ENCODE measurements around the gene EVC2.

EVC2 gene

GRCh38 chr4:5751666-5752375 is 43.5 kb upstream of the EVC2 start:
- no peak overlapping the region for H3K4me3 ChIP-seq (ENCODE audit: low read length in 2 of 2)
- no peak overlapping the region for H2BK12ac ChIP-seq (ENCODE audit: low read length)
- H3K14ac ChIP-seq (ENCODE audit: low read length) = peak overlapping the region; percentile 42
- H3K18ac ChIP-seq (ENCODE audit: low read length) = peak overlapping the region; percentile 79
- no peak overlapping the region for H3K4ac ChIP-seq (ENCODE audit: low read length)
- no peak overlapping the region for H3K4me2 ChIP-seq (ENCODE audit: insufficient read depth, low read length, poor library complexity, severe bottlenecking)
- WGBS, 2 donors (ENCODE audit: extremely low coverage in 2 of 2, insufficient read length in 2 of 2, insufficient replicate concordance in 1 of 2) = no CpG with 5 or more reads among the region's 14 CpGs
- no peak overlapping the region for H2AFZ ChIP-seq (ENCODE audit: low read length)
- H3K27me3 ChIP-seq (ENCODE audit: control insufficient read depth in 3 of 3, insufficient read depth in 3 of 3, low read depth in 1 of 3, low read length in 3 of 3) = no peaks in the 10 kb centered on the region
- no peak overlapping the region for H4K91ac ChIP-seq (ENCODE audit: low read depth, low read length, poor library complexity)
- peaks cover 0 to 2% of the 10 kb centered on the region in 2 donors for H3K9me3 ChIP-seq (replicated peaks in 1 of 2; ENCODE audit: control insufficient read depth in 2 of 2, insufficient read depth in 1 of 2, low read depth in 1 of 2, low read length in 2 of 2)
- H3K36me3 ChIP-seq (replicated peaks in 1 of 2; ENCODE audit: control insufficient read depth in 2 of 2, insufficient read depth in 2 of 2, low read length in 2 of 2) = peaks cover 26 to 67% of the 10 kb centered on the region in 2 donors
- H3K27ac ChIP-seq (replicated peaks; ENCODE audit: low read length) = no peak overlapping the region
- H3K23ac ChIP-seq (ENCODE audit: low read depth, low read length, poor library complexity) = peak overlapping the region; percentile 11
- no peak overlapping the region for H2AK5ac ChIP-seq (ENCODE audit: low read depth, low read length)
- H3K9ac ChIP-seq (ENCODE audit: low read depth, low read length, poor library complexity) = no peak overlapping the region
- H2BK15ac ChIP-seq (ENCODE audit: low read length) = no peak overlapping the region
- no peak for DNase-seq (ENCODE audit: low spot score)
- peaks cover 0 to 14% of the 10 kb centered on the region in 2 donors for H3K4me1 ChIP-seq (ENCODE audit: control insufficient read depth in 2 of 2, insufficient read depth in 1 of 2, low read depth in 1 of 2, low read length in 2 of 2)
- H3K79me1 ChIP-seq (ENCODE audit: low read depth, low read length) = no peaks in the 10 kb centered on the region
- H2BK120ac ChIP-seq (ENCODE audit: low read depth, low read length) = no peak overlapping the region
- H2BK5ac ChIP-seq (ENCODE audit: low read length) = no peak overlapping the region
- no peak overlapping the region for H4K8ac ChIP-seq (ENCODE audit: low read depth, low read length)

- Histone ChIP-seq H2AK5ac (ENCODE audit: low read depth, low read length) (no peak overlapping the region), H3K27ac (replicated peaks; ENCODE audit: low read length) (no peak overlapping the region)
Measured at GRCh38 chr4:5750946-5751665, 42.7 kb upstream of the EVC2 start.

GRCh38 chr4:5750052-5750945 is 41.9 kb upstream of the EVC2 start:
- Histone ChIP-seq H2BK5ac (ENCODE audit: low read length) (no peak overlapping the region), H3K9ac (ENCODE audit: low read depth, low read length, poor library complexity) (no peak overlapping the region), H3K27ac (replicated peaks; ENCODE audit: low read length) (no peak overlapping the region), H3K9me3 (replicated peaks in 1 of 2; ENCODE audit: control insufficient read depth in 2 of 2, insufficient read depth in 1 of 2, low read depth in 1 of 2, low read length in 2 of 2) (no peaks in the 10 kb centered on the region), H2AFZ (ENCODE audit: low read length) (no peak overlapping the region), H3K18ac (ENCODE audit: low read length) (no peak overlapping the region), H3K79me1 (ENCODE audit: low read depth, low read length) (no peaks in the 10 kb centered on the region), H2BK12ac (ENCODE audit: low read length) (no peak overlapping the region), H3K4me2 (ENCODE audit: insufficient read depth, low read length, poor library complexity, severe bottlenecking) (no peak overlapping the region), H3K27me3 (ENCODE audit: control insufficient read depth in 3 of 3, insufficient read depth in 3 of 3, low read depth in 1 of 3, low read length in 3 of 3) (no peaks in the 10 kb centered on the region), H2AK5ac (ENCODE audit: low read depth, low read length) (no peak overlapping the region), H3K4ac (ENCODE audit: low read length) (no peak overlapping the region), H3K23ac (ENCODE audit: low read depth, low read length, poor library complexity) (no peak overlapping the region), H3K36me3 (replicated peaks in 1 of 2; ENCODE audit: control insufficient read depth in 2 of 2, insufficient read depth in 2 of 2, low read length in 2 of 2) (peaks cover 21 to 66% of the 10 kb centered on the region in 2 donors), H2BK15ac (ENCODE audit: low read length) (no peak overlapping the region), H3K4me3 (ENCODE audit: low read length in 2 of 2) (no peak overlapping the region), H2BK120ac (ENCODE audit: low read depth, low read length) (no peak overlapping the region), H4K8ac (ENCODE audit: low read depth, low read length) (no peak overlapping the region), H3K14ac (ENCODE audit: low read length) (no peak overlapping the region), H4K91ac (ENCODE audit: low read depth, low read length, poor library complexity) (no peak overlapping the region), H3K4me1 (ENCODE audit: control insufficient read depth in 2 of 2, insufficient read depth in 1 of 2, low read depth in 1 of 2, low read length in 2 of 2) (peaks cover 0 to 15% of the 10 kb centered on the region in 2 donors)
- no CpG with 5 or more reads among the region's 10 CpGs for WGBS, 2 donors (ENCODE audit: extremely low coverage in 2 of 2, insufficient read length in 2 of 2, insufficient replicate concordance in 1 of 2)
- no peak for DNase-seq (ENCODE audit: low spot score)

More at GRCh38 chr4:5750946-5751665, 42.7 kb upstream of the EVC2 start:
- WGBS, 2 donors (ENCODE audit: extremely low coverage in 2 of 2, insufficient read length in 2 of 2, insufficient replicate concordance in 1 of 2) = no CpG with 5 or more reads among the region's 17 CpGs
- H3K4me2 ChIP-seq (ENCODE audit: insufficient read depth, low read length, poor library complexity, severe bottlenecking) = no peak overlapping the region
- H3K4ac ChIP-seq (ENCODE audit: low read length) = no peak overlapping the region
- no peak overlapping the region for H2BK15ac ChIP-seq (ENCODE audit: low read length)
- peak overlapping the region; percentile 11 for H3K23ac ChIP-seq (ENCODE audit: low read depth, low read length, poor library complexity)
- no peak overlapping the region for H2BK12ac ChIP-seq (ENCODE audit: low read length)
- peaks cover 21 to 66% of the 10 kb centered on the region in 2 donors for H3K36me3 ChIP-seq (replicated peaks in 1 of 2; ENCODE audit: control insufficient read depth in 2 of 2, insufficient read depth in 2 of 2, low read length in 2 of 2)
- no peak overlapping the region for H2BK5ac ChIP-seq (ENCODE audit: low read length)
- no peak overlapping the region for H2AFZ ChIP-seq (ENCODE audit: low read length)
- H4K91ac ChIP-seq (ENCODE audit: low read depth, low read length, poor library complexity) = no peak overlapping the region
- H3K9me3 ChIP-seq (replicated peaks in 1 of 2; ENCODE audit: control insufficient read depth in 2 of 2, insufficient read depth in 1 of 2, low read depth in 1 of 2, low read length in 2 of 2) = no peaks in the 10 kb centered on the region
- H3K4me3 ChIP-seq (ENCODE audit: low read length in 2 of 2) = no peak overlapping the region
- peak overlapping the region; percentile 36 for H3K18ac ChIP-seq (ENCODE audit: low read length)
- no peaks in the 10 kb centered on the region for H3K27me3 ChIP-seq (ENCODE audit: control insufficient read depth in 3 of 3, insufficient read depth in 3 of 3, low read depth in 1 of 3, low read length in 3 of 3)
- H3K14ac ChIP-seq (ENCODE audit: low read length) = no peak overlapping the region
- H3K79me1 ChIP-seq (ENCODE audit: low read depth, low read length) = no peaks in the 10 kb centered on the region
- peaks cover 0 to 15% of the 10 kb centered on the region in 2 donors for H3K4me1 ChIP-seq (ENCODE audit: control insufficient read depth in 2 of 2, insufficient read depth in 1 of 2, low read depth in 1 of 2, low read length in 2 of 2)
- no peak for DNase-seq (ENCODE audit: low spot score)
- H3K9ac ChIP-seq (ENCODE audit: low read depth, low read length, poor library complexity) = no peak overlapping the region
- H4K8ac ChIP-seq (ENCODE audit: low read depth, low read length) = no peak overlapping the region
- H2BK120ac ChIP-seq (ENCODE audit: low read depth, low read length) = no peak overlapping the region

Data from neuronal stem cell (in vitro differentiated cells).